PC-9 (cell line): Measurements from ENCODE around the gene DUSP7. TPM values are rescaled to one million over a fixed set of nuclear protein-coding genes. Genes with fewer than 3 reads are reported as not detected.

Experiments used
- BruUV-seq: library from RNA; stranded (reverse); fragments of 400-500 nt; replicated peaks from 2 replicates; lab custom pipeline; 2021; lab: Mats Ljungman, UMichigan
- CTCF ChIA-PET: fragments of 300-600 bp; sonication (Branson Sonifier 250); formaldehyde crosslinking; loops from one replicate; lab custom pipeline; 2022; ENCODE audit warnings: antibody characterized with exemption; lab: Charles Lee
- POLR2A ChIA-PET: fragments of 300-600 bp; sonication (Branson Sonifier 250); formaldehyde crosslinking; loops from one replicate; lab custom pipeline; 2022; ENCODE audit warnings: antibody characterized with exemption; ENCODE audit not compliant: unreplicated experiment; lab: Charles Lee
- DNase-seq, 2 experiments: peaks; one replicate each; pipeline versions ENCODE4 v3.0.0 to v3.0.0-alpha.2; 2015 to 2022; ENCODE audit warnings: mixed read lengths in 1 of 2
- H2AFZ ChIP-seq: fragments of 200-600 bp; sonication (generic); 2 replicates; pipeline ENCODE4 v1.8.1; 2017; ENCODE audit warnings: antibody characterized with exemption
- H3F3A ChIP-seq: fragments of 200-600 bp; sonication (generic); 2 replicates; pipeline ENCODE4 v1.8.1; 2017; ENCODE audit warnings: antibody characterized with exemption, mild to moderate bottlenecking, low read depth; ENCODE audit not compliant: insufficient read depth
- H3K27ac ChIP-seq: fragments of 200-600 bp; sonication (generic); 2 replicates; pipeline ENCODE4 v1.6.1; 2016; ENCODE audit warnings: mixed run types
- H3K27me3 ChIP-seq: fragments of 200-600 bp; sonication (generic); 2 replicates; pipeline ENCODE4 v1.6.1; 2016; ENCODE audit warnings: low read depth, mixed run types; ENCODE audit not compliant: insufficient read depth
- H3K36me3 ChIP-seq: fragments of 200-600 bp; sonication (generic); 2 replicates; pipeline ENCODE4 v1.6.1; 2016; ENCODE audit warnings: low read depth, mixed run types
- H3K4me1 ChIP-seq: fragments of 200-600 bp; sonication (generic); replicated peaks from 2 replicates; pipeline ENCODE4 v1.6.1; 2016; ENCODE audit warnings: mixed run types; ENCODE audit not compliant: insufficient read depth
- H3K4me2 ChIP-seq: fragments of 200-600 bp; sonication (generic); 2 replicates; pipeline ENCODE4 v1.6.1; 2017; ENCODE audit warnings: mixed run types
- H3K4me3 ChIP-seq: fragments of 200-600 bp; sonication (generic); 2 replicates; pipeline ENCODE4 v1.6.1; 2016; ENCODE audit warnings: mixed run types
- H3K79me2 ChIP-seq: fragments of 200-600 bp; sonication (generic); 2 replicates; pipeline ENCODE4 v1.6.1; 2017; ENCODE audit warnings: low read depth, mixed run types
- H3K9me2 ChIP-seq: fragments of 200-600 bp; sonication (generic); 2 replicates; pipeline ENCODE4 v1.8.1; 2017; ENCODE audit warnings: mild to moderate bottlenecking; ENCODE audit not compliant: insufficient read depth
- H3K9me3 ChIP-seq: fragments of 200-600 bp; sonication (generic); 2 replicates; pipeline ENCODE4 v1.8.1; 2016; ENCODE audit warnings: low read depth; ENCODE audit not compliant: insufficient read depth
- H4K20me1 ChIP-seq: fragments of 200-600 bp; sonication (generic); 2 replicates; pipeline ENCODE4 v1.8.1; 2017; ENCODE audit not compliant: insufficient read depth
- EZH2 ChIP-seq: fragments of 200-600 bp; sonication (generic); IDR thresholded peaks from 2 replicates; pipeline ENCODE4 v1.8.0; 2017; ENCODE audit warnings: antibody characterized with exemption, low read depth
- intact Hi-C: fragments of 100-400 bp; cut with micrococcal nuclease; formaldehyde crosslinking; loops from one replicate; pipeline ENCODE4 v1.10.0; 2022; ENCODE audit not compliant: unreplicated experiment
- total RNA-seq: library from RNA; stranded (reverse); gene quantifications from 2 replicates; pipeline ENCODE4 v1.2.3, GENCODE V29; 2021
- TF ChIP-seq, protein P1 (sequence below): fragments of 200-600 bp; sonication (generic); conservative IDR thresholded peaks from 2 replicates; pipeline ENCODE4 v1.6.1; 2017; ENCODE audit warnings: mixed run types, antibody characterized with exemption, mild to moderate bottlenecking, moderate library complexity

DUSP7 gene
- total RNA-seq, 1 experiment from 2014 or later, result 9.5 TPM

DNA sequence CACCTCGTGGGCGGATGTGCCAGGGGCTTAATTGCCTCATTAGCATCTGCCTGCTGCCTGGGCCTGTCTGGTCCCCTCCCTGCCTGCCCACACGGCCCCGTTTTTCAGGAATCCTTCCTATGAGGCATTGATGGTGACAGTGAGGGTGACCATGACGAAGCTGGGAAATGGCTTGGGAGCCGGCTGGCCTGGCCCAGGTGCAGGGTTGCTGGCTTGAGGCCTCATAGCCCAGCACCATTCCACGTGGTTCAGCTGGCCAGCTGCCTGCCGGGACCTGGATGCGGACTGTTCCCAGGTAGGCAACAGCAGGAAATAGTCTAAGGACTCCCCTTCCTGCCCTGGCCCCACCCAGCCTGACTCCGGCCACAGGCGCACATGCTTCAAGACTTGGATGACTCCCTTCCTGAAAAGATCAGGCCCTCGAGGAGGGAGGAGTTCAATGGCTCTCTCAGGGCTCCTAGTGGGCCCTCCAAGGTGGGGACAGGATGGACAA, 8.9 kb upstream of the DUSP7 start:
- no peaks in the 10 kb centered on the region; the same call in 1 of the 2 replicates for H3F3A ChIP-seq
- H3K27me3 ChIP-seq, result no peaks in the 10 kb centered on the region
- ChIA-PET CTCF (no interaction called here), POLR2A (interaction anchor here (0.7 kb wide), 1 partner anchor 124 kb away, joined by 3 read pairs; the partner anchor contains the start of gene RRP9)
- H3K79me2 ChIP-seq, result no peaks in the 10 kb centered on the region
- intact Hi-C loops, result no loop called here
- H3K9me2 ChIP-seq, result no peaks in the 10 kb centered on the region
- H3K36me3 ChIP-seq, result no peaks in the 10 kb centered on the region
- no peaks in the 10 kb centered on the region for H3K9me3 ChIP-seq
- H3K4me1 ChIP-seq, result no peaks in the 10 kb centered on the region
- H2AFZ ChIP-seq, result no peak overlapping the region
- no peak overlapping the region for H3K27ac ChIP-seq
- no peak for TF ChIP-seq EZH2
- TF ChIP-seq, protein P1, sequence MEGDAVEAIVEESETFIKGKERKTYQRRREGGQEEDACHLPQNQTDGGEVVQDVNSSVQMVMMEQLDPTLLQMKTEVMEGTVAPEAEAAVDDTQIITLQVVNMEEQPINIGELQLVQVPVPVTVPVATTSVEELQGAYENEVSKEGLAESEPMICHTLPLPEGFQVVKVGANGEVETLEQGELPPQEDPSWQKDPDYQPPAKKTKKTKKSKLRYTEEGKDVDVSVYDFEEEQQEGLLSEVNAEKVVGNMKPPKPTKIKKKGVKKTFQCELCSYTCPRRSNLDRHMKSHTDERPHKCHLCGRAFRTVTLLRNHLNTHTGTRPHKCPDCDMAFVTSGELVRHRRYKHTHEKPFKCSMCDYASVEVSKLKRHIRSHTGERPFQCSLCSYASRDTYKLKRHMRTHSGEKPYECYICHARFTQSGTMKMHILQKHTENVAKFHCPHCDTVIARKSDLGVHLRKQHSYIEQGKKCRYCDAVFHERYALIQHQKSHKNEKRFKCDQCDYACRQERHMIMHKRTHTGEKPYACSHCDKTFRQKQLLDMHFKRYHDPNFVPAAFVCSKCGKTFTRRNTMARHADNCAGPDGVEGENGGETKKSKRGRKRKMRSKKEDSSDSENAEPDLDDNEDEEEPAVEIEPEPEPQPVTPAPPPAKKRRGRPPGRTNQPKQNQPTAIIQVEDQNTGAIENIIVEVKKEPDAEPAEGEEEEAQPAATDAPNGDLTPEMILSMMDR, result no peak
- no TSS peak for BruUV-seq
- H3K4me2 ChIP-seq, result no peak overlapping the region
- H3K4me3 ChIP-seq, result no peak overlapping the region
- DNase-seq, result no peak
- no peaks in the 10 kb centered on the region for H4K20me1 ChIP-seq

DNA sequence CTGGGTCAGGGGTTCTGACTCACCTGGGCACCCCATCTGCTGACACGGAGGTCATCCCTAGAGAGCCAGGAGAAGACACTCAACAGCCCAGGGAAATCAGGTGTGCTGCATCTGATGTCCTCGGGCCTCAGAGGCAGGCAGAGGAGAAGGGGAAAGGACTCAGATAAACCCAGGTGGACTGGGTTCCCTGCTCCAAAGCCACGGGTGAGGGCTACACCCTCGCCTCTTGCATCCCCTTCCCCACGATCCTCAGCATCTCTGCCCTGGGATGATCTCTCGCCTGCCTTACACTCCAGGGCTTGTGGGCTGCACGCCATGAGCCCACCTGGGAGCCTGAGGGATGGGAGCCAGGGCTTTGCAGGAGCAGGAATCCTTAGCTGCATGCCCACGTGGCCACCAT, 8.2 kb upstream of the DUSP7 start:
- no peak overlapping the region for H3K4me2 ChIP-seq
- no TSS peak for BruUV-seq
- H3K4me1 ChIP-seq, result no peaks in the 10 kb centered on the region
- H2AFZ ChIP-seq, result no peak overlapping the region
- H3K27me3 ChIP-seq, result no peaks in the 10 kb centered on the region
- CTCF ChIA-PET, result no interaction called here
- H3K36me3 ChIP-seq, result no peaks in the 10 kb centered on the region
- TF ChIP-seq, protein P1, result no peak
- no peak for TF ChIP-seq EZH2
- no peaks in the 10 kb centered on the region for H4K20me1 ChIP-seq
- no peaks in the 10 kb centered on the region; the same call in 1 of the 2 replicates for H3F3A ChIP-seq
- no peak overlapping the region for H3K4me3 ChIP-seq
- POLR2A ChIA-PET, result no interaction called here
- no peak overlapping the region for H3K27ac ChIP-seq
- H3K9me3 ChIP-seq, result no peaks in the 10 kb centered on the region
- intact Hi-C loops, result no loop called here
- H3K9me2 ChIP-seq, result no peaks in the 10 kb centered on the region
- DNase-seq, result no peak
- no peaks in the 10 kb centered on the region for H3K79me2 ChIP-seq

DNA sequence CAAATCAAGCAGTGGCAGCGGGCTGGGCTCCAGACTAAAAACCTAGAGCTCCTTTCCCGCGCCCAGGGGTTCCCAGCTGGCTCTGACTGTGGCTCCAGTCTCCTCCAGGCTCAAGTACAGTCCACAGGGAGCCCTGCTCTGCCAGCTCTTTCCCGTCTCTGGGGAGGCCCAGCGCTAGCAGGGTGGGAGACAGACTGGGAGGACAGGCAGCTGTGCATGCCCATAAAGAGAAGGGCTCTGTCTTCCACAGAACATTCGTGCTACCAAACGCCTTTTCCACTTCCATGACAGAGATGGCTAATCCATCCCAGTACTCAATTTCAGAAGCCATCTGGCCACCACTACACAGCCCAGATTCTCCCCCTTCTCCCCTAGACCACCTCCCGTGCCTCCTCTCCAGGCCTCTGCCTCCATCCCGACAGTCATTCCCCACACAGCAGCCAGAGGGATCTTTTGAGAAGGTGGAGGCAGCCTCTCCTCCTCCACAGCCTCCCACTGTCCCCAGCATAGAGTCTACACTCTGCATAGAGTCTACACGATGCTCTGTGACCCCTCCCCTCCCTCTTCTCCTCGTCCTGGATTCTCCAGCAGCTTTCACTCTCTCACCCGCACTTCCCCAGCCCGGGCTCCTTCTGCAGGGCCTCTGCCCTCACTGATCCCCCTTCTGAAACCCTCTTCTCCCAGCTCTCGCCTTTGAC, 6.8 kb upstream of the DUSP7 start:
- H3K9me3 ChIP-seq, result no peaks in the 10 kb centered on the region
- H3K9me2 ChIP-seq, result no peaks in the 10 kb centered on the region
- H3K4me2 ChIP-seq, result no peak overlapping the region
- ChIA-PET POLR2A (no interaction called here), CTCF (no interaction called here)
- H3K36me3 ChIP-seq, result no peaks in the 10 kb centered on the region
- no peak for TF ChIP-seq EZH2
- TF ChIP-seq, protein P1, result no peak
- no peak overlapping the region for H3K27ac ChIP-seq
- no peaks in the 10 kb centered on the region for H4K20me1 ChIP-seq
- no TSS peak for BruUV-seq
- no peaks in the 10 kb centered on the region; the same call in 1 of the 2 replicates for H3F3A ChIP-seq
- H3K27me3 ChIP-seq, result no peaks in the 10 kb centered on the region
- intact Hi-C loops, result no loop called here
- no peak overlapping the region for H3K4me3 ChIP-seq
- no peaks in the 10 kb centered on the region for H3K4me1 ChIP-seq
- H3K79me2 ChIP-seq, result no peaks in the 10 kb centered on the region
- DNase-seq, result no peak
- no peak overlapping the region for H2AFZ ChIP-seq
